A673 (cell line): ENCODE measurements around the gene DNMT3B. TPM values are rescaled to one million over a fixed set of nuclear protein-coding genes. Genes with fewer than 3 reads are reported as not detected.

Experiments used
- BruUV-seq: library from RNA; stranded (reverse); fragments of 400-500 nt; replicated peaks from 2 replicates; lab custom pipeline; 2021; lab: Mats Ljungman, UMichigan
- CTCF ChIA-PET: fragments of 300-600 bp; sonication (Branson Sonifier 250); formaldehyde crosslinking; loops from one replicate; lab custom pipeline; 2022; ENCODE audit warnings: antibody characterized with exemption; lab: Charles Lee
- POLR2A ChIA-PET: fragments of 300-600 bp; sonication (Branson Sonifier 250); formaldehyde crosslinking; loops from one replicate; lab custom pipeline; 2022; ENCODE audit warnings: antibody characterized with exemption; ENCODE audit not compliant: low non-redundant PET; lab: Charles Lee
- DNase-seq: peaks from one replicate; pipeline ENCODE4 v3.0.0-alpha.2; 2015; ENCODE audit warnings: low spot score
- H3K27ac ChIP-seq: fragments of 200-600 bp; sonication (generic); 2 replicates; pipeline ENCODE4 v1.5.1; 2016; ENCODE audit warnings: mixed run types, low read depth, mild to moderate bottlenecking, mixed read lengths, antibody characterized with exemption, low read length; ENCODE audit not compliant: poor library complexity, severe bottlenecking
- H3K27me3 ChIP-seq: fragments of 200-600 bp; sonication (generic); replicated peaks from 2 replicates; pipeline ENCODE4 v1.6.1; 2017; ENCODE audit warnings: mixed run types, low read depth, mild to moderate bottlenecking, mixed read lengths, antibody characterized with exemption, low read length; ENCODE audit not compliant: insufficient read depth, poor library complexity
- H3K36me3 ChIP-seq: fragments of 200-600 bp; sonication (generic); 2 replicates; pipeline ENCODE4 v1.6.1; 2016; ENCODE audit warnings: mixed run types, mild to moderate bottlenecking, mixed read lengths, antibody characterized with exemption, low read length; ENCODE audit not compliant: insufficient read depth, poor library complexity, severe bottlenecking
- H3K4me1 ChIP-seq: fragments of 200-600 bp; sonication (generic); 2 replicates; pipeline ENCODE4 v1.6.1; 2017; ENCODE audit warnings: mixed run types, mild to moderate bottlenecking, mixed read lengths, antibody characterized with exemption, low read length; ENCODE audit not compliant: insufficient read depth, poor library complexity, severe bottlenecking
- H3K4me3 ChIP-seq: fragments of 200-600 bp; sonication (generic); 2 replicates; pipeline ENCODE4 v1.5.1; 2016; ENCODE audit warnings: low read depth, mixed run types, mild to moderate bottlenecking, mixed read lengths, low read length; ENCODE audit not compliant: poor library complexity, severe bottlenecking
- H3K9me3 ChIP-seq: fragments of 200-600 bp; sonication (generic); 2 replicates; pipeline ENCODE4 v1.6.1; 2016; ENCODE audit warnings: mixed run types, low read depth, mild to moderate bottlenecking, mixed read lengths, antibody characterized with exemption, low read length; ENCODE audit not compliant: poor library complexity, severe bottlenecking
- CTCF ChIP-seq: fragments of 300-800, 200-600 bp; sonication (generic); conservative IDR thresholded peaks from 2 replicates; pipeline ENCODE4 v1.5.1; 2017; ENCODE audit warnings: low read depth, mild to moderate bottlenecking, antibody characterized with exemption, low read length, moderate library complexity, mixed read lengths
- EZH2 ChIP-seq: fragments of 200-600 bp; sonication (generic); IDR thresholded peaks from 2 replicates; pipeline ENCODE4 v1.6.1; 2017; ENCODE audit warnings: borderline replicate concordance, low read depth, mild to moderate bottlenecking, mixed read lengths, antibody characterized with exemption, low read length; ENCODE audit not compliant: poor library complexity, severe bottlenecking
- intact Hi-C: fragments of 100-400 bp; cut with micrococcal nuclease; formaldehyde crosslinking; loops from one replicate; pipeline ENCODE4 v1.10.0; 2022; ENCODE audit not compliant: unreplicated experiment
- total RNA-seq: library from RNA; stranded (reverse); gene quantifications from 2 replicates; pipeline ENCODE4 v1.2.3, GENCODE V29; 2021

Gene DNMT3B
- total RNA-seq, 1 experiment from 2014 or later, result 3.8 TPM

GRCh38 chr20:32784369-32785080, 22.3 kb downstream of the DNMT3B start:
- BruUV-seq, result no TSS peak

GRCh38 chr20:32786059-32786760, 24.0 kb downstream of the DNMT3B start:
- Histone ChIP-seq H3K4me1 (no peaks in the 10 kb centered on the region), H3K27me3 (no peaks in the 10 kb centered on the region), H3K9me3 (no peaks in the 10 kb centered on the region), H3K4me3 (no peak overlapping the region), H3K36me3 (no peaks in the 10 kb centered on the region), H3K27ac (no peak overlapping the region)
- intact Hi-C loops, result no loop called here
- TF ChIP-seq CTCF (no peak), EZH2 (no peak)
- CTCF ChIA-PET, result no interaction called here
- BruUV-seq, result no TSS peak
- POLR2A ChIA-PET, result no interaction called here
- DNase-seq, result no peak

More at GRCh38 chr20:32784369-32785080, 22.3 kb downstream of the DNMT3B start:
- H3K4me1 ChIP-seq, result peaks cover 4% of the 10 kb centered on the region
- H3K9me3 ChIP-seq, result no peaks in the 10 kb centered on the region
- H3K27ac ChIP-seq, result no peak overlapping the region
- no peaks in the 10 kb centered on the region for H3K27me3 ChIP-seq
- no peak overlapping the region for H3K4me3 ChIP-seq
- TF ChIP-seq CTCF, result no peak
- no peak for TF ChIP-seq EZH2
- ChIA-PET POLR2A (interaction anchor here (0.6 kb wide), 2 partner anchors 24 to 1058 kb away, joined by 3 to 10 read pairs; no protein-coding TSS in a partner anchor), CTCF (no interaction called here)
- H3K36me3 ChIP-seq, result no peaks in the 10 kb centered on the region
- intact Hi-C loops, result no loop called here
- no peak for DNase-seq

GRCh38 chr20:32787168-32787567, 25.0 kb downstream of the DNMT3B start:
- Histone ChIP-seq H3K9me3 (no peaks in the 10 kb centered on the region), H3K4me3 (no peak overlapping the region), H3K4me1 (peaks cover 4% of the 10 kb centered on the region), H3K36me3 (no peaks in the 10 kb centered on the region), H3K27ac (no peak overlapping the region), H3K27me3 (no peaks in the 10 kb centered on the region)
- TF ChIP-seq EZH2, result no peak
- ChIA-PET CTCF (no interaction called here), POLR2A (no interaction called here)
- BruUV-seq, result no TSS peak
- intact Hi-C loops, result no loop called here
- DNase-seq, result no peak
